GM23248 (cell line): ENCODE data around the gene ATP2B3. TPM values are rescaled to one million over a fixed set of nuclear protein-coding genes. Genes with fewer than 3 reads are reported as not detected.

ENCODE experiments used
- DNase-seq: peaks from one replicate; pipeline ENCODE4 v3.0.0-alpha.2; 2015
- H2AFZ ChIP-seq: fragments of 200-600 bp; sonication (generic); 2 replicates; pipeline ENCODE4 v1.6.1; 2016; ENCODE audit warnings: antibody characterized with exemption
- H3F3A ChIP-seq: fragments of 200-600 bp; sonication (generic); 2 replicates; pipeline ENCODE4 v1.6.1; 2016; ENCODE audit warnings: mild to moderate bottlenecking, antibody characterized with exemption, mixed run types; ENCODE audit not compliant: insufficient read depth
- H3K27ac ChIP-seq: fragments of 200-600 bp; sonication (generic); 2 replicates; pipeline ENCODE4 v1.5.1; 2016; ENCODE audit warnings: mild to moderate bottlenecking
- H3K27me3 ChIP-seq: fragments of 200-600 bp; sonication (generic); replicated peaks from 2 replicates; pipeline ENCODE4 v1.6.1; 2016; ENCODE audit warnings: mild to moderate bottlenecking; ENCODE audit not compliant: insufficient read depth
- H3K36me3 ChIP-seq: fragments of 200-600 bp; sonication (generic); 2 replicates; pipeline ENCODE4 v1.6.1; 2016; ENCODE audit warnings: low read depth, mild to moderate bottlenecking
- H3K4me1 ChIP-seq: fragments of 200-600 bp; sonication (generic); 2 replicates; pipeline ENCODE4 v1.6.1; 2016; ENCODE audit warnings: mild to moderate bottlenecking; ENCODE audit not compliant: insufficient read depth
- H3K4me2 ChIP-seq: fragments of 200-600 bp; sonication (generic); one replicate; pipeline ENCODE4 v1.6.1; 2016; ENCODE audit warnings: mild to moderate bottlenecking; ENCODE audit not compliant: unreplicated experiment
- H3K4me3 ChIP-seq: fragments of 200-600 bp; sonication (generic); 2 replicates; pipeline ENCODE4 v1.5.1; 2016; ENCODE audit warnings: mild to moderate bottlenecking
- H3K79me2 ChIP-seq: fragments of 200-600 bp; sonication (generic); 2 replicates; pipeline ENCODE4 v1.6.1; 2016; ENCODE audit warnings: mild to moderate bottlenecking; ENCODE audit not compliant: insufficient read depth
- H3K9ac ChIP-seq: fragments of 200-600 bp; sonication (generic); 2 replicates; pipeline ENCODE4 v1.6.1; 2016; ENCODE audit warnings: mild to moderate bottlenecking
- H3K9me2 ChIP-seq: fragments of 200-600 bp; sonication (generic); 2 replicates; pipeline ENCODE4 v1.6.1; 2016; ENCODE audit warnings: mixed run types, mild to moderate bottlenecking, moderate library complexity; ENCODE audit not compliant: insufficient read depth
- H3K9me3 ChIP-seq: fragments of 200-600 bp; sonication (generic); one replicate; pipeline ENCODE4 v1.6.1; 2017; ENCODE audit warnings: low read depth
- H4K20me1 ChIP-seq: fragments of 200-600 bp; sonication (generic); 2 replicates; pipeline ENCODE4 v1.6.0; 2016; ENCODE audit not compliant: insufficient read depth
- EZH2 ChIP-seq: fragments of 200-600 bp; sonication (generic); IDR thresholded peaks from 2 replicates; pipeline ENCODE4 v1.6.1; 2018; ENCODE audit warnings: antibody characterized with exemption, mild to moderate bottlenecking; ENCODE audit not compliant: insufficient read depth, poor library complexity, severe bottlenecking
- EZH2phosphoT487 ChIP-seq: fragments of 200-600 bp; sonication (generic); IDR thresholded peaks from 2 replicates; pipeline ENCODE4 v1.6.1; 2018; ENCODE audit warnings: antibody characterized with exemption, moderate library complexity, mild to moderate bottlenecking, low read depth; ENCODE audit not compliant: insufficient read depth
- WGBS, 2 experiments: methylation state at CpG; one replicate each; pipeline ENCODE4 v1.1.6; 2015 to 2017; ENCODE audit warnings: low lambda C conversion rate in 2 of 2, low coverage in 1 of 2; ENCODE audit errors: missing lambda C conversion rate in 2 of 2; 5-methylcytosine and 5-hydroxymethylcytosine counted together
- in situ Hi-C: fragments of 300-500 bp; cut with MboI; formaldehyde crosslinking; loops from 2 replicates; pipeline ENCODE4 v1.15.0; 2020
- polyA plus RNA-seq: library from polyadenylated mRNA; unstranded; fragments of >200 nt; fragmentation: Nextera tagmentation; extraction: Ambion mirVana; gene quantifications from 2 replicates; pipeline ENCODE4 v1.2.1, GENCODE V29; 2016
- total RNA-seq: library from RNA; depleted of rRNA; stranded (reverse); fragments of >200 nt; shearing (Covaris generic); gene quantifications from 2 replicates; pipeline ENCODE4 v1.2.3, GENCODE V29; 2014

Gene ATP2B3
- total and polyA plus RNA-seq, 2 experiments from 2014 or later, result not detected

DNA sequence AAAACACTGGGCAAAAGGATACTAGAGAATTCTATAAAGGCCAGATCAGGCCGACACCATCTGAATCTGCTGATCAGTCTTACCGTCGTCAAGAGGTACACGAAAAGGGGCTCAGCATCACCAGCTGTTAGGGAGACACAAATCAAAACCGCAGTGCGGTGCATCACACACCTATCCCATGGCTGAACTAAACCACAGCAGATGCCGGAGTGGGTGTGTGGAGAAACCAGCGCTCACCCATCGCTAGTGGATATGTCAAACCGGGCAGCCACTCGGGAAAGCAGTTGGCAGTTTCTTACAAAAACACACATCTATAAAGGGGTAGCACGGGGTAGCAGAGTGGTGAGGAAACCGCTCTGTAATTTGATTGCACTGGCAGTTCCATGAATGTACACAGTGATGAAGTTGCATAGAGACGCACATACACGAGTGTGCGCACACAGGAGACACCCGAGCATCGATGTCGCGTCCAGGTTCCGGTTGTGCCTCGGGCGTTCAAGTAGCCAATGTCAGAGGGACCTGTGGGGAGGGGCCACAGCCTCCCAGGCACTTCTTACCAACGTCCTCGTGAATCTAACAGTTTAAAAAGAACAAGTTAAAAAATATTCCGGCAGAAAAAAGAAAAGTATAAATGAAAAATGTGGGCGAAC, 104.6 kb downstream of the ATP2B3 start:
- Histone ChIP-seq H3K27ac (no peak overlapping the region), H2AFZ (no peak overlapping the region), H3K4me2 (no peak overlapping the region), H4K20me1 (no peaks in the 10 kb centered on the region), H3K4me3 (no peak overlapping the region), H3K9me2 (no peaks in the 10 kb centered on the region), H3K9me3 (no peaks in the 10 kb centered on the region), H3K9ac (no peak overlapping the region), H3K4me1 (no peaks in the 10 kb centered on the region), H3K27me3 (no peaks in the 10 kb centered on the region), H3K36me3 (no peaks in the 10 kb centered on the region), H3F3A (no peaks in the 10 kb centered on the region), H3K79me2 (no peaks in the 10 kb centered on the region)
- in situ Hi-C loops, result no loop called here
- 72% methylated on average over 23 to 27 of the region's 27 CpGs for WGBS, 2 experiments
- DNase-seq, result no peak
- TF ChIP-seq EZH2phosphoT487 (no peak), EZH2 (no peak)

DNA sequence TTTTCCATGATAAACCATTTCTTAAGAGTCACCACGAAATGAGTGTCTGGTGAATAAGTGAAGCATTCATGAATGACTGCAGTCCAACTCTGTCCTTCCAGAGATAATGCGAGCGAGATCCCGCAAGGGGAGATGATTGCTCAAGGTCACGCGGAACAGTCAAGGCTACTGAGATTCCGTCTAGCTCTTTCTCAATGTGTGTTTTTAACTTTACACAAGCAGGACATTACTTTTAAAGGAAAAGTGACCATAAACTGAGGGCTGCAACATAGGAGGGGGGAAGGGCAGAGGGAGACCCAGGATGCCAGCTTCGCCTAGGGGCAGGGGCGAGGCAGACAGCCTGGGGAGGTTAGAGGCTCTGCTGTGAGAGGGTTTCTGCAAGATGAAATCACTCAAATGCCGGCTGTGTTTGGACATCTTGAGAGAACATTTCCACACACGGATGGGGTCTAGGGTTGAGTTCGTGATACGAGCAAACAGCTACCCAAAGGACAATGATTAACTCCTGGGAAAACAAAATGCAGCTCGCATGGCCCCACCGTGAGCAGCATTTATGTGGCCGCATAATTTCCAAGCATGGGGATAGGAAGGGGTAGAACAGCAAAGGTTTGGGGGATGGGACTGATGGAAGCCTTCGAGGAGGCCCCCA, 105.3 kb downstream of the ATP2B3 start:
- 48 to 60% methylated on average over 15 to 16 of the region's 17 CpGs for WGBS, 2 experiments
- H3F3A ChIP-seq, result no peaks in the 10 kb centered on the region
- DNase-seq, result no peak

DNA sequence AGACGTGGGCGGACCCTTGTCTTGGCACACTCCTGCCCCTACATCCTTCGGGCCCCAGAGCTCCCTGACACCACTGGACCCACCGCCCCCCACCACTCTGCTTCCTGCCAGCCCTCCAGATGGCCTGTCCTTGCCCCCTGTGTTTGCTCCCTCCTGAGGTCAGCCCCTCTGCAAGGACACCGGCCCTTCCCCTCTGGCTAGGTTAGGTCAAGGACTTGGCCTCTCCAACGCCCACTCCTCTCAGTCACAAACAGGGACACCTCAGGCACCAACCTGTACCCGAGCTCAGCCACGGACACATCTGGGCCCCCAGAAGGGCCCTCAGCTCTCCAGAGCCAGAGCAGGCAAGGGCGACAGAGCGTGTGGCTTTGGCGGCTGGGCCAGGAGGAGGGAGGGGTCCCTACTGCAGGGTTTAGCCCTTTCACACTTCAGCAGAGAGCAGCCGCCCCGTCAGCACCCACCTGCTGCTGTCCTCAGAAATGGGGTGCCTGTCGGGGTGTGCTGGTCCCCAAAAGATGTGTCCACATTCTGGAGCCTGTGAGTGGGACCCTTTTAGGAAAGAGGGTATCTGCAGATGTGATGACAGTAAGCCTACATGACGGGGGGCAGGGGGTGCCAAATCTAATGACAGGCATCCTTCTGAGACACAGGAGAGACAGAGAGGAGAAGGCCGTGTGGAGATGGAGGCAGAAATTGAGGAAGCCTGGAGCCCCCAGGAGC, 106.0 kb downstream of the ATP2B3 start:
- in situ Hi-C loops, result no loop called here
- no peaks in the 10 kb centered on the region for H3K9me2 ChIP-seq
- no peak overlapping the region for H2AFZ ChIP-seq
- WGBS, 2 experiments, result 46 to 54% methylated on average over 11 to 12 of the region's 16 CpGs
- no peaks in the 10 kb centered on the region for H3K9me3 ChIP-seq
- no peaks in the 10 kb centered on the region for H3K36me3 ChIP-seq
- H3K27me3 ChIP-seq, result no peaks in the 10 kb centered on the region
- no peaks in the 10 kb centered on the region for H3K4me1 ChIP-seq
- no peaks in the 10 kb centered on the region for H3K79me2 ChIP-seq
- no peak overlapping the region for H3K9ac ChIP-seq
- TF ChIP-seq EZH2phosphoT487 (no peak), EZH2 (no peak)
- no peaks in the 10 kb centered on the region for H4K20me1 ChIP-seq
- no peak overlapping the region for H3K4me2 ChIP-seq
- no peak overlapping the region for H3K4me3 ChIP-seq
- DNase-seq, result no peak
- no peaks in the 10 kb centered on the region for H3F3A ChIP-seq
- H3K27ac ChIP-seq, result no peak overlapping the region

More for the DNA sequence above, 105.3 kb downstream of the ATP2B3 start:
- Histone ChIP-seq H3K27me3 (no peaks in the 10 kb centered on the region), H3K9ac (no peak overlapping the region), H3K27ac (no peak overlapping the region), H3K4me3 (no peak overlapping the region), H3K36me3 (no peaks in the 10 kb centered on the region), H3K9me3 (no peaks in the 10 kb centered on the region), H2AFZ (no peak overlapping the region), H3K4me2 (no peak overlapping the region), H3K4me1 (no peaks in the 10 kb centered on the region), H4K20me1 (no peaks in the 10 kb centered on the region), H3K9me2 (no peaks in the 10 kb centered on the region), H3K79me2 (no peaks in the 10 kb centered on the region)
- no peak for TF ChIP-seq EZH2
- TF ChIP-seq EZH2phosphoT487, result no peak
- in situ Hi-C loops, result no loop called here

DNA sequence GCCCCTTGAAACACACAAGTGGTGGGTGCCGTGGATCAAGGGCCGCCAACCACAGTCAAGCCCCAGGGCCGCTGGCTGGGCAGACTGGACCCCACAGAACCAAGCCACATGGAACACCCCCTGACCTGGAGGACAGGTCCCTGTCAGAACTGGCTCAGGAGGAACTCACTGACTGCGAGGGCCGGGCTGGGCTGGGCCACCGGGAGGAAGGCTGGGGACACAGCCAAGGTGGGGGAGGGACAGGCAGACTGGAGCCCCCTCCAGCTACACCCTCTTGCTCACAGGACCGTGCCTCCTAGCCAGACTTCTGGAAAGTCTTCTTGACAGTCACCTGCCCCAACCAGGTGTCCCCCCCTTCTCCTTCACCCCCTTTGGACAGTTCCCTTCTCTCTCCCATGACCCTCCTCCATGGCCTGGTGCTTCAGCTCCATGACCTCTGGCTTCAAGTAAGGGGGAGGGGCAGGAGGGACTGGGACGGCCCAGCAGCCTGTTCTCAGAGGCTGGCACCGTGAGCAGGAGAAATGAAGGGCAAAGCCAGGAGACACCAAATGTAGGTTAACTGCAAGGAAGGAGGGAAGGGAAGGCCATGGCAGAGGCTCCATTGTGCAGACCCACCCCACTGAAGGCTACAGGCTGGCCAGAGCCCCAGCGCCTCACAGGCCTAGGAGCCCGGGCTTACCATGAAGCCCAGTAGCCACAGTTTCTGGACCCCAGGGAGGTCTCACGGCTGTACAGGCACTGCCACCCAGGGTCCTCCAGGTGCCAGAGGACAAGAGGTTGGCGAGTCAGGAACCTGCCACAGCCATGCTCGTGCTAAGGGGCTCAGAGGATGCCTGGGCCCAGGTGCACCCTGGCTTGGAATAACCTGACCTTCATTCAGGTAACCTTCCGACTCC, 107.0 kb downstream of the ATP2B3 start:
- H3K27me3 ChIP-seq, result no peaks in the 10 kb centered on the region
- H3K9me3 ChIP-seq, result no peaks in the 10 kb centered on the region
- 55 to 61% methylated on average over 8 to 9 of the region's 15 CpGs for WGBS, 2 experiments
- no peak overlapping the region for H3K4me3 ChIP-seq
- no peak overlapping the region for H3K9ac ChIP-seq
- H3K9me2 ChIP-seq, result no peaks in the 10 kb centered on the region
- H3F3A ChIP-seq, result no peaks in the 10 kb centered on the region
- no peak overlapping the region for H3K27ac ChIP-seq
- H2AFZ ChIP-seq, result no peak overlapping the region
- no peak for TF ChIP-seq EZH2
- TF ChIP-seq EZH2phosphoT487, result no peak
- no peak overlapping the region for H3K4me2 ChIP-seq
- no peak for DNase-seq
- no peaks in the 10 kb centered on the region for H4K20me1 ChIP-seq
- in situ Hi-C loops, result no loop called here
- H3K79me2 ChIP-seq, result no peaks in the 10 kb centered on the region
- no peaks in the 10 kb centered on the region for H3K36me3 ChIP-seq
- no peaks in the 10 kb centered on the region for H3K4me1 ChIP-seq
